GM19351 (cell line): ENCODE data around the gene THUMPD1.
"Not testable (repeated sequence)": the region's sequence is repeated elsewhere in the genome, so short reads cannot be mapped to it uniquely, and the experiment has no call there.

Experiments used
- ATAC-seq: cut with Tn5 transposase; IDR thresholded peaks from one replicate; pipeline ENCODE4 v1.9.1; 2021; ENCODE audit warnings: mild to moderate bottlenecking, moderate library complexity; ENCODE audit not compliant: unreplicated experiment

THUMPD1 gene, protein sequence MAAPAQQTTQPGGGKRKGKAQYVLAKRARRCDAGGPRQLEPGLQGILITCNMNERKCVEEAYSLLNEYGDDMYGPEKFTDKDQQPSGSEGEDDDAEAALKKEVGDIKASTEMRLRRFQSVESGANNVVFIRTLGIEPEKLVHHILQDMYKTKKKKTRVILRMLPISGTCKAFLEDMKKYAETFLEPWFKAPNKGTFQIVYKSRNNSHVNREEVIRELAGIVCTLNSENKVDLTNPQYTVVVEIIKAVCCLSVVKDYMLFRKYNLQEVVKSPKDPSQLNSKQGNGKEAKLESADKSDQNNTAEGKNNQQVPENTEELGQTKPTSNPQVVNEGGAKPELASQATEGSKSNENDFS

DNA sequence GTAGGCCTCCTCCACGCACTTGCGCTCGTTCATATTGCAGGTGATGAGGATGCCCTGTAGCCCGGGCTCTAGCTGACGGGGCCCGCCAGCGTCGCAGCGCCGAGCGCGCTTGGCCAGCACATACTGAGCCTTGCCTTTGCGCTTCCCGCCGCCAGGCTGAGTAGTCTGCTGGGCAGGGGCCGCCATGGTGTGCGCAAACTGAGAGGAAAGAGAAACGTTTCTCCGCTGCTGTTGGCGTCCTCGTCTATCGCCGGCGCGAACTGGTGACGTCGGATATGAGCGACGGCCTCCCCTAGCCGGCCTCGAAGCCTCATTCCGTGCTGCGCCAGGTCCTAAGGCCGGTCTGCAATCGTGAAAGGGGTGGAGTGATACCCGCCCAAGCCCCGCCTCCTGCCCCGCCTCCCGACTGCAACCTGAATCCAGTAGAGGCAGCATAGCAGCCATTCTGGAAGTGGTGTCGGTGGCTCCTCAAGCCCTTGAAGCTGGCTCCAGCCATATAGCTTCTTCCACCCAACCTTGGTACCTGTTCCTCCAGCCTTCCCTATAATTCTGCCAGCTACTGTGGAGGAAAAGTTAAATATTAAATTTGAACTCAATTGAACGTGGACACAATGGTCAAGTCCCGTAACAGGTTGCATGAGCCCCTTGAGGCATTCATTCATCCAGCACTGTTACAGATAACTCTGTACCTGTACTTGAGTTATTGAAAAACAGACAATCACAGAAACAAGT, at the start of gene THUMPD1:
TSS of gene THUMPD1 (minus strand) at position 265 of the 732 bp plus-strand sequence. CDS start at position 186, 79 bp downstream.
- peak; percentile 89 for ATAC-seq

DNA sequence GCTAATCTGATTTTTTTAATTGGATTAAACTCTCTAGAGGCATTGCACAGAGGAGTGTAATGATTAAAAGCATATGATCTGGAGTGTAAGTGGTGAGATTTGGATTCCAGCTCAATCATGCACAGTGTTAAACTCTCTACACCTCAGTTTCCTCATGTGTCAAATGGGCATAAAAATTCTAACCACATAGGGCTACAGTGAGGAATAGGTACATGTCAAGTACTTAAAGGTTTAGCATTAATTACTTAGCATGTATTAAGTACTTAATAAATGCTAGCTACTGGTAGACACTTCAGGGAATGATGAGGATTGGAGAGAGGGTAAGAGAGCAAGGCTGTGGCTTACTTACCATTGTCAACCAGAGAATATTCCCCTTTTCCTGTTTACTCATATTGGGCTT, 47.5 kb upstream of the THUMPD1 start:
- no peak for ATAC-seq

DNA sequence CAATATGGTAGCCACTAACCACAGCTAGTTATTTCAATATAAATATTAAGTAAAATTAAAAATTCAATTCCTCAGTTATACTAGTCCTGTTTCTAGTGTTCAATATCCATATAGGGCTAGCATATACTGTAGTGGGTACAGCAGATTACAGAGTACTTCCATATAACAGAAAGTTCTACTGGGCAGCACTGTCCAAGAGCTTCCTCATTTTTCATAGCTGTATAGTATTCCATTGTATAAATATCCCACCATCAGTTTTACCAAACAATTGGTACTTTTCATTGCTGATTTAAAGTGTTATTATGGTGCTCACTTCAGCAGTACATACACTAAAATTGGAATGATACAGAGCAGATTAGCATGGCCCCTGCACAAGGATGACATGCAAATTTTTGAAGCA, 42.6 kb upstream of the THUMPD1 start:
- ATAC-seq = no peak

DNA sequence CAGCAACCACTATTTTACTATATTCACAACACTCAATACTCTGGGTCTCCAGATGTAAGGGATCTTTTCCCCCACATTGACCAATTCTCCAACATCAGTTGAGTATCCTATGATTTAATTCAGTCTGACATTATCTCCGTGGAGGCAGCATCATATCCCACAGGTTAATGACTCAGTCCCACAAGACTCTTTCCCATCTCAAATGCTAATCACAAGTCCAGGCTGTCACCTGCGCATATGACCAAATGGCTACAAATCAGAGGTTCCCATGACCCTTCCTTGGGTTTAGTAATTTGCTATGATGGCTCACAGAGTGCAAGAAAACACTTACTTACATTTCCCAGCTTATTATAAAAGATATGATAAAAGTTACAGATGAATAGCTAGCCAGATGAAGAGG, 40.9 kb upstream of the THUMPD1 start:
- ATAC-seq = no peak

DNA sequence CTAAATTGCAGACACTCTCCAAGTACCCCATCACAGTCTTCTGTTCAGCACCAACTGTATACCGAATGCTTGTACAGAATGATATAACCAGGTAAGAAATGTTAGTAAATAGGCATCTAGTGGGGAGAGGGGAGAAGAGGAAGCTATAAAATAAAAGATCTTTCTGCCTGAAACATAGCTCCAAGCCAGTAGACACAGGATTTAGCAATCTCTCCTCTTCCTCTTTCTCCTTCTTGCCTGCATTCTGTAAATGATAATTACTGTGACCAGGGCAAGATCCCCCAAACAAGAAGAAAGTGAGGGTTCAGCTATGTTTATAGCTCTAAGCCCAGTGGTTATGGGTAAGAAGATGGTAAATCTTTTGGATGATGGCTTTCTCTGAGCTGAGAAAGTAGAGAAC, 40.1 kb upstream of the THUMPD1 start:
- ATAC-seq = no peak

DNA sequence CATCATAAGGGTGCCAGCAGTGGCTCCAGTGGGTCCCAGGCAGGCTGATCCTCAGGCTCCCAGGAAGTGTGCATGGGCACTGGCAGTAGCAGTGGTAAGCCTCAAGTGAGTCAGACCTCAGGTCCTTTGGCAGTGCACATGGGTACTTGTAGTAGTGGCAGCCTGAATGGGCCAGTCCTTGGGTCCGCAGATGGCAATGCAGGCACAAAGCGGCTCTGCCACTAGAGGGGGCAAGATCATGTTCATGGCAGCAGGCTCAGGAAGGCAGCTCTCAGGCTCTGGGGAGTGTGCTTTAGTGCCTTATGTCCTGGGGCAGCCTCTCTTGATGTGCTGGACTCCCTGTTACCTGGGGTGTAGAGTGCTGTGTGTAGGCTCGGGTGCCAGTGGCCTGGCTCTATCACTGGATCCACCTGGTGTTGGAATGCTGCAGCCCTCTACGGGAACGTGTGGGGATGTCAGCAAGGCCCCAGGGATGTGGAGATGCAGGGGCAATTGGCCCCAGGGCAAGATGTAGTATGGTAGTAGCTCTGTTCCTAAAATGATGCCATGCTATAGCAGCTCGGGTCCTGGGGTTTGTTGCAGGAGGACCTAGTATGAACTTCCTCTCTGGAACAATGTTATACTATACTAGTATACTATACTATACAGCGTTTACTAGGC, 33.2 kb upstream of the THUMPD1 start:
- ATAC-seq = peak; percentile 79

DNA sequence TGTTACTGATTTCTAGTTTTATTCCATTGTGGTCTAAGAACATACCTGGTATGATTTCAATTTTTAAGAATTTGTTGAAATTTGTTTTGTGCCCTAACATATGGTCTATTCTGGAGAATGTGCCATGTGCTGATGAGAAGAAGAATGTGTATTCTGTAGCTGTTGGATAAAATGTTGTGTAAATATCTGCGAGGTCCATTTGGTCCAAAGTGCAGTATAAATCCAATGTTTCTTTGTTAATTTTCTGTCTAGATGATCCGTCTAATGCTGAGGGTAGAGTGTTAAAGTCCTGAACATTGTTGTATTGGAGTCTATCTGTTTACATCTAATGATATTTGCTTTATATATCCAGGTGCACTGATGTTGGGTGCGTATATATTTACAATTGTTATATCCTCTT, 32.1 kb upstream of the THUMPD1 start:
- no peak for ATAC-seq

DNA sequence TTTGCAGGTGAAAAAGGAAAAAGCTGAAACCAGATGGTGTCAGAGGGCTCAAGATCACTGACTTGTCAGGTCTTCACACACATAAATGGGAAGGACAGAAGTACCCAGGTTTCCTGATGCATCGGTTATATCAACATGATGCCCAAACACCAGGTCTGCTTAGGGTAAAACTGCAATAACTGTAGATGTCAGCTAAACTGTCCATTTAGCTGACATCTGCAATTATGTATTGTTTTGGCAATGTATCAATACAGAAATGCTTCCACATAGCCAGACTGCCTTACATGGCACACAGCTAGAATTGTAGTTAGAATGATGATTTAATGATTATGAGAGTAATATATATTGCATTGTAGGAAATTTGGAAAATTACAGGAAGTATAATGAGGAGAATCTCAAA, 27.2 kb upstream of the THUMPD1 start:
- no peak for ATAC-seq

DNA sequence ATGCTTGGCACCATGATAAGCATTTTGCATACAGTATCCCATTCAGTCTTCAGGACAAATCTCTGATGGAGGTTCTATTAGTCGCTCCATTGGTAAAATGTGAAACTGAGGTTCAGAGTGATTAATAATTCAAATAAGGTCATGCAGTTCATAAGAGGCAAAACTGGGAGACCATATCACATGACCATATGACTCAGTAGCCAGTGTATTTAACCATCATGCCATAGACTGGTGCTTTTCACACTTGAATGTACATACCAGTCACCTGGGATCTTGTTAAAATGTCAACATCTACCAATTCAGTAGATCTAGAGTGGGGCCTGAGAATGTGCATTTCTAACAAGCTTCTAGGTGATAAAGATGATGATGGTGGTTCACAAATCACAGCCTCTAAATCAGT, 26.5 kb upstream of the THUMPD1 start:
- no peak for ATAC-seq

DNA sequence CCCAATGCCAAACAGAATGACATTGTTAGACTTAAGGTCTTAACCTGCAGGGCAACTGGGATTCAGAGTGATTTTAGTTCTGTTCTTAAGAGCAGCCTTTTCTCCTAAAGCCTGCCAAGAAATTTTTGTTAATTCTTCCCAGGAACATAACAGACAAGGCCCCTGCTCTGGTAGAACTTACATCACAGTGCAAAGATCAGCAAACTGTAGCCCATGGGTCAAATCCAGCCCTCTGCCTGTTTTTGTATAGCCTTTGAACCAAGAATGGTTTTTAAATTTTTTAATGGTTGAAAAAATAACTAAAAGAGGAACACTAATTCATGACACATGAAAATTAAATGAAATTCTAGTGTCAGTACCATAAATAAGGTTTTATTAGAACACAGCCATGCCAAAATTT, 26.0 kb upstream of the THUMPD1 start:
- no peak for ATAC-seq

DNA sequence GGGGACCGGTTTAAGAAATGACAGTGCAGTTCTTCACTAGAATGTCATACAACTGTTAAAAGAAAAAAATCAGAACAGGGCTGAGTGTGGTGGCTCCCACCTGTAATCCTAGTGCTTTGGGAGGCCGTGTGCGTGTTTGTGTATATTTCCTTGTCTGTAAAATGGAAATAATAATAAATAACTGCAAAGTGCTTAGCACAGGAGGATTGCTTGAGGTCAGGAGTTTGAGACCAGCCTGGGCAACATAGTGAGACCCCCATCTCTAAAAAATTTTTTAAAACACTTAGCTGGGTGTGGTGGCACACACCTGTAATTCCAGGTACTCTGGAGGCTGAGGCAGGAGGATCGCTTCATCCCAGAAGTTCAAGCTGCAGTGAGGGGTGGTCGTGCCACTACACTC, 24.7 kb upstream of the THUMPD1 start:
- ATAC-seq = no peak

DNA sequence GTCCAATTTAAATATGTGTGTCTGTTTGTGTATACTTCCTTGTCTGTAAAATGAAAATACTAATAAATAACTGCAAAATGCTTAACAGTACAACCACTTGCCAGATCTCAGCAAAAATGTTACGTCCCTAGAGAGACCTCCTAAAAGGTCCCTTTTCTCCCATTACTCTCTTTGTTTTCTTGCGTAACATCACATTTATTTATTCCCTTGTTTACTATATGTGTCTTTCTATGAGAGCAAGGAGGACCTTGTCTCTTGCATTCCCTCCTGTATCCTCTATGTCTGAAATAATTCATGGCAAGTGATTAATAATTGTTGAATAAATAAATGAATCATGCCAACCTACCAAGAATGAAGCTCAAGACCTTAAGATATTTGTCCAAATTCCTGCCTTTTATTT, 24.1 kb upstream of the THUMPD1 start:
- ATAC-seq = no peak

DNA sequence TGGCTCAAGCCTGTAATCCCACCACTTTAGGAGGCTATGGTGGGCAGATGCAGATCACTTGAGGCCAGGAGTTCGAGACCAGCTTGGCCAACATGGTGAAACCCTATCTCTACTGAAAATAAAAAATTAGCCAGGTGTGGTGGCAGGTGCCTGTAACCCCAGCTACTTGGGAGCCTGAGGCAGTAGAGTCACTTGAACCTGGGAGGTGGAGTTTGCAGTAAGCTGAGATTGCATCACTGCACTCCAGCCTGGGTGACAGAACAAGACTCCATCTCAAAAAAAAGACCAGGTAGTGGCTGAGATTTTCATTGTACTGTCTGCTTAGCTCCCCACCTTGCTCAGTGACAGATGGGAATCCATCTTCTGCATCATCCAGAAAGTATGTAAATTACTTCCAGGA, 22.8 kb upstream of the THUMPD1 start:
- not testable (repeated sequence) for ATAC-seq

DNA sequence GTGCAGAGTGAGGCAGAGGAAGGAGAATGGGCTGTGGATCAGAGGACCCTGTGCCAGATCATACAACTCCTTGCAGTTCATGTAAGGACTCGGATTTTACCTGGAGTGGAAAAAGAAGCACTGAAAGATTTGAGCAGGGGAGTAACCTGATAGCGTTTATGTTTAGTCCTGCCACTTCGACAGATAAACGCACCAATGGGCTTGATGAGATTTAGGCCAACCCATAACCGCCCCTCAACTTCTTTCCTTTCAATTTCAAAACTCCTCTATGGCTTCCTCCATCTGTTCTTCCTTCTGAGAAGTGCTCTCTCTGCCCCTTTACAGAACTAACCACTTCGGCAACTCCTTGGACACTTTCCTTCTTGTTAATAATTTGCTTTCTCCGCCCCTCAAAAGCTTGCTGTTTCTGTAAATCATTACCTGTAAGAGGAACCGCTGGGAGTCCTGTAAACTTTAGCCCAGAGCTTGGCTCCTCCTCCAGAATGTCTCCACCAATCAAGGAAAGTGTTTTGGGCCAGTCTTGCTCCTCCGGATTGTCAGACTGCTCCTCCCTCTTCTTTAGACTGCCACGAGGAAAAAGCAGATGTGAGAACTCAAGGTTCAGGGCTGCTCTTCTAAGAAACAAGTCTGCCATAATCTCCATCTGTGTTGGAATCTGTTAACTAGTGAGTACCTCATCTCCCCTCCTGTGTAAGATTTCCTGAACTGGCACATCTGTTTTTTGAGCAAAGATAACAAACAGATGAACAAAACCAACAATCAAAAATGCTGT, 22.0 kb upstream of the THUMPD1 start, which contains the start of gene ACSM3:
TSS of gene ACSM3 (plus strand) at position 554 of the 772 bp plus-strand sequence. CDS start 6,021 bp downstream, outside the sequence.
- peak; percentile 99 for ATAC-seq

DNA sequence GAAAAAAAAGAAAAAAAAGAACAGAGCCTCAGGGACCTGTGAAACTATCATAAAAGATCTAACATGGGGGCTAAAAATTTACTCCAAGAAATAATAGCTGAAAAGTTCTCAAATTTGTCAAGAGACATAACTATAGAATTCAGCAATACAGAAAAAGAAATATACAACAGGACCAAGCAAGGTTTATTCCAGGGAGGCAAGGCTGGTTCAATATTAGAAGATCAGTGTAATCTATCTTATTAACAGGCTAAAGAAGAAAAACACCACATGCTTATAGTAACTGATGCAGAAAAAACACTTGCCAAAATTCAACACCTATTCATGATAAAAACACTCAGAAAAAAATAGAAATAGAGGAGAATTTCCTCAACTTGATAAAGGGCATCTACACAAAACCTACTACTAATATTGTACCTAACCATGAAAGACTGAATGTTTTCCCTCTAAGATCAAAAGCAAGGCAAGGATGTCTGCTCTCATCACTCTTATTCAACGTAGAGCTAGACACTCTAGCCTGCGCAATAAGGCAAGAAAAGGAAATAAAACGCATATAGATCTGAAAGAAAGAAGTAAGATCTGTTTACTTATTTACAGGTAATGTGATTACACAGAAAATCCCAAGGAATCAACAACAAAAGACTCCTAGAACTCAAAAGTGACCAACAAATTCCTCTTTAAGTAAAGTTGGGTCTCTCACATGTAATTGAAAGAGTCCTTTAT, 20.9 kb upstream of the THUMPD1 start:
- no peak for ATAC-seq

DNA sequence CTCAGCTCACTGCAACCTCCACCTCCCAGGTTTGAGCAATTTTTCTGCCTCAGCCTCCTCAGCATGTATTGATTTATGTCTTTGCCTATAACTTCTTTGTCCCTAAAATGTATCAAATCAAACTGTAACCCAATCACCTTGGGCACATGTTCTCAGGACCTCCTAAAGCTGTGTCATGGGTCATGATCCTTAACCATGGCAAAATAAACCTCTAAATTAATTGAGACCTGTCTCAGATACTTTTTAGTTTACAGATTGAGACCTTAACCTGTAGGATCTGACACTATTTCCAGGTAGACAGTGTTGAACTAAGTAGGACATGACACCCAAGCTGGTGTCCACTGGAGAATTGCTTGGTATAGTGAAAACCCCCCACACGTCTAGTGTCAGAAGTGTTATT, 19.6 kb upstream of the THUMPD1 start:
- no peak for ATAC-seq

DNA sequence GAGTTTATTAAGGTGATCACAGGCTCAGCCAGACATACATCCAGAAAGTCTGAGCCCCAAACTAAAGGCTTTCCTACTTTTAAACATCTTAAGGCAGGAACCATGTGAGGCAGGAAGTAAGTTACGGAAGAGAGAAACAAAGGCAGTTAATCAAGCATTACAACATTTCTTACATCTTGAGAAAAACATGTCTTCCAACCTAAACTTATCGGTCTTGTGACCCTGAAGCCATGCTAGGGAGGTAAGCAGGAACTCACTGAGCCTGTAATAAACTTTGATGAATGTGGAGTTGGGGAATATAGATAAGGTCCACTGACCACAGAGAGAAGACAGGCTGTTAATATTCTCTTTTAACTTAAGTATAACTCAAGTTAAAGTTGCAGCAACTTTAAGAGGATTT, 18.7 kb upstream of the THUMPD1 start:
- ATAC-seq = no peak

DNA sequence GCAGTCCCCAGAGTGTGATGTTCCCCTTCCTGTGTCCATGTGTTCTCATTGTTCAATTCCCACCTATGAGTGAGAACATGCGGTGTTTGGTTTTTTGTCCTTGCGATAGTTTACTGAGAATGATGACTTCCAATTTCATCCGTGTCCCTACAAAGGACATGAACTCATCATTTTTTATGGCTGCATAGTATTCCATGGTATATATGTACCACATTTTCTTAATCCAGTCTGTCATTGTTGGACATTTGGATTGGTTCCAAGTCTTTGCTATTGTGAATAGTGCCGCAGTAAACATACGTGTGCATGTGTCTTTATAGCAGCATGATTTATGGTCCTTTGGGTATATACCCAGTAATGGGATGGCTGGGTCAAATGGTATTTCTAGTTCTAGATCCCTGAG, 14.2 kb upstream of the THUMPD1 start:
- ATAC-seq = not testable (repeated sequence)

DNA sequence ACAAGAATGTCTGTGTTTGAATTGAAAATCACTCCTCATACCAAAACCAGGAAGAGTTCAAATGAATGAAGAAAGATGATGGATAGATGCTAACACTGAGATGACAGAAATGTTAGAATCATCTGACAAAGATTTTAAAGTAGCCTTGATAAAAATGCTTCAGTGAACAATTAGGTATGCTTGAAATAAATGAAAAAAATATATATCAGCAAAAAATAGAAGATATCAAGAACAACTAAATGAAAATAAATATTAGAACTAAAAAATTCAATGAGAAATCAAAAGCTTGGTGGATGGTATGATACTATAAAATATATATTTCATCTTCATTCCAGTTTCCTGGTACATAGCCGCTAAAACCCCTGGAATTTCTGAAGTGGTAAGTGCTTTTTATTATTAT, 13.6 kb upstream of the THUMPD1 start:
- ATAC-seq = no peak

DNA sequence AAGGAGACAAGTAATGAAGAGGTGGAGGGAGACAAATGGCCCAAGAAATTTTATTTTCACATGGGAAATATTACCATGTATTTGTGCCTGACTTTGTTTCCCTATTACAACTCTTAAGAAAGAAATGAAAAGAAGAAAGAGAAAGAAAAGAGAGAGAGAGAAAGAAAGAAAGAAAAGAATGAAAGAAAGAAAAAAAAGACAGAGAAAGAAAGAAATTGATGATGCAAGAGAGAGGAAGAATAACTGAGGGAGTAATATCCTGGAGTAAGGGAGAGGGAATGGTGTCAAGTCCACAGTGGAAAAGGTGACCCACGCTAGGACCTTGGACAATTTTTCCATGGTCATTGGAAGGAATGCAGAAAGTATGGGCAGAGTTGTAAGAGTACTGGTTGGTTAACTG, 12.1 kb upstream of the THUMPD1 start:
- ATAC-seq = no peak
